ENCODE measurements around the gene CTNNBL1.

- TF ChIP-seq POLR2A (IDR thresholded peaks at IDR 0.05; ENCODE audit: extremely low read depth, insufficient read length), result no peak
- no peak for TF ChIP-seq CTCF (IDR thresholded peaks at IDR 0.05; ENCODE audit: low read depth, low read length)
Observed at GRCh38 chr20:37755665-37756064, 61.8 kb downstream of the CTNNBL1 start.

Measured in NB4 (cell line).